Uterus (tissue), 4 donors: ENCODE results near the gene BTBD9. TPM values are rescaled to one million over a fixed set of nuclear protein-coding genes. Genes with fewer than 3 reads are reported as not detected.

ENCODE experiments used
- DNase-seq, 2 donors: peaks; one replicate each; pipeline ENCODE4 v3.0.0-alpha.2; 2019 to 2020
- H3K27ac ChIP-seq, 2 donors: fragments of 200-600 bp; sonication (generic); 1 replicate in 1 of 2; 2 replicates in 1 of 2; pipeline ENCODE4 v1.5.1; 2016 to 2018
- H3K27me3 ChIP-seq, 2 donors: fragments of 200-600 bp; sonication (generic); one replicate each; pipeline ENCODE4 v1.5.1; 2018 to 2019; ENCODE audit warnings: control low read depth in 1 of 2
- H3K36me3 ChIP-seq, 2 donors: fragments of 200-600 bp; sonication (generic); one replicate each; pipeline ENCODE4 v1.5.1; 2019; ENCODE audit warnings: control low read depth in 1 of 2
- H3K4me1 ChIP-seq, 2 donors: fragments of 200-600 bp; sonication (generic); one replicate each; pipeline ENCODE4 v1.5.1; 2018 to 2019; ENCODE audit warnings: control low read depth in 1 of 2
- H3K4me3 ChIP-seq, 2 donors: fragments of 200-600 bp; sonication (generic); 1 replicate in 1 of 2; 2 replicates in 1 of 2; pipeline ENCODE4 v1.5.1; 2018 to 2019; ENCODE audit warnings: mild to moderate bottlenecking in 1 of 2
- H3K9me3 ChIP-seq, 2 donors: fragments of 200-600 bp; sonication (generic); one replicate each; pipeline ENCODE4 v1.5.1; 2019; ENCODE audit warnings: control low read depth in 1 of 2
- POLR2A ChIP-seq, 2 donors: fragments of 450-650 bp; IDR thresholded peaks; one replicate each; pipeline ENCODE4 v1.6.1; 2016; ENCODE audit warnings: antibody characterized with exemption in 2 of 2, mild to moderate bottlenecking in 1 of 2, moderate library complexity in 1 of 2
- intact Hi-C: fragments of 100-400 bp; cut with DNase I; formaldehyde crosslinking; loops from one replicate; pipeline ENCODE4 v1.15.1; 2023; ENCODE audit warnings: low total_unique reads
- total RNA-seq, 4 donors: library from RNA; depleted of rRNA in 3 of 4; stranded (reverse); fragments of >200 nt in 3 of 4; gene quantifications; one replicate each; pipeline versions ENCODE4 v1.1.0 to v1.2.4, GENCODE V29; 2014 to 2023
- TF ChIP-seq, protein P1 (sequence below), 4 experiments: fragments of 200-600 bp in 2 of 4; fragments of 450-650 bp in 2 of 4; sonication (generic) in 2 of 4; IDR thresholded peaks; one replicate each; pipeline ENCODE4 v1.5.1; 2016 to 2019; ENCODE audit warnings: antibody characterized with exemption in 4 of 4, mild to moderate bottlenecking in 2 of 4, moderate library complexity in 1 of 4
- donor health status: DM: yes; HTN: yes; CAD: no.

Gene BTBD9
- total RNA-seq, 4 donors from 2014 or later = 10.3 to 50.3 (median 34.4) TPM

DNA sequence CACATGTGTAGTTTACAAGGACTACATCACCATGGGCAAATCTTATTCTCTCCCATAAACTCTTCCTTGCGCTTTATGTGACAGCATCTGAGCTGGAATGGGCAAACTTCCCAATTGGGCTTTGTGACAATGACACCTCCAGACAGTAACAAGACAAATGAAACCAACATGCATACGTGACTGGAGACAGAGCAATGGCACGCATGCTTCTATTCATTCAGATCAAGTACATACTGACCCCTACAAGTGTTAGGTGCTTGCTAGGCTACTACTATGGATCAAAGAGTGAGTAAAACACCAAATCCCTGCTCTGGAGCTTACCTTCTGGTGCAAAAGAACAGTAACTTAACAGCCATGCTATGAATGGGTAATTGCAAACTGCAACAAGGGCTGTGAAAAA, 394.9 kb downstream of the BTBD9 start:
- no peaks in the 10 kb centered on the region for H3K27me3 ChIP-seq
- TF ChIP-seq, protein P1, sequence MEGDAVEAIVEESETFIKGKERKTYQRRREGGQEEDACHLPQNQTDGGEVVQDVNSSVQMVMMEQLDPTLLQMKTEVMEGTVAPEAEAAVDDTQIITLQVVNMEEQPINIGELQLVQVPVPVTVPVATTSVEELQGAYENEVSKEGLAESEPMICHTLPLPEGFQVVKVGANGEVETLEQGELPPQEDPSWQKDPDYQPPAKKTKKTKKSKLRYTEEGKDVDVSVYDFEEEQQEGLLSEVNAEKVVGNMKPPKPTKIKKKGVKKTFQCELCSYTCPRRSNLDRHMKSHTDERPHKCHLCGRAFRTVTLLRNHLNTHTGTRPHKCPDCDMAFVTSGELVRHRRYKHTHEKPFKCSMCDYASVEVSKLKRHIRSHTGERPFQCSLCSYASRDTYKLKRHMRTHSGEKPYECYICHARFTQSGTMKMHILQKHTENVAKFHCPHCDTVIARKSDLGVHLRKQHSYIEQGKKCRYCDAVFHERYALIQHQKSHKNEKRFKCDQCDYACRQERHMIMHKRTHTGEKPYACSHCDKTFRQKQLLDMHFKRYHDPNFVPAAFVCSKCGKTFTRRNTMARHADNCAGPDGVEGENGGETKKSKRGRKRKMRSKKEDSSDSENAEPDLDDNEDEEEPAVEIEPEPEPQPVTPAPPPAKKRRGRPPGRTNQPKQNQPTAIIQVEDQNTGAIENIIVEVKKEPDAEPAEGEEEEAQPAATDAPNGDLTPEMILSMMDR (IDR thresholded peaks at IDR 0.05) = no peak
- TF ChIP-seq POLR2A (IDR thresholded peaks at IDR 0.05) = no peak
- H3K27ac ChIP-seq = no peak overlapping the region
- no peaks in the 10 kb centered on the region for H3K9me3 ChIP-seq
- DNase-seq = no peak
- intact Hi-C loops = no loop called here
- H3K36me3 ChIP-seq = no peaks in the 10 kb centered on the region
- H3K4me3 ChIP-seq = no peak overlapping the region
- H3K4me1 ChIP-seq = no peaks in the 10 kb centered on the region

DNA sequence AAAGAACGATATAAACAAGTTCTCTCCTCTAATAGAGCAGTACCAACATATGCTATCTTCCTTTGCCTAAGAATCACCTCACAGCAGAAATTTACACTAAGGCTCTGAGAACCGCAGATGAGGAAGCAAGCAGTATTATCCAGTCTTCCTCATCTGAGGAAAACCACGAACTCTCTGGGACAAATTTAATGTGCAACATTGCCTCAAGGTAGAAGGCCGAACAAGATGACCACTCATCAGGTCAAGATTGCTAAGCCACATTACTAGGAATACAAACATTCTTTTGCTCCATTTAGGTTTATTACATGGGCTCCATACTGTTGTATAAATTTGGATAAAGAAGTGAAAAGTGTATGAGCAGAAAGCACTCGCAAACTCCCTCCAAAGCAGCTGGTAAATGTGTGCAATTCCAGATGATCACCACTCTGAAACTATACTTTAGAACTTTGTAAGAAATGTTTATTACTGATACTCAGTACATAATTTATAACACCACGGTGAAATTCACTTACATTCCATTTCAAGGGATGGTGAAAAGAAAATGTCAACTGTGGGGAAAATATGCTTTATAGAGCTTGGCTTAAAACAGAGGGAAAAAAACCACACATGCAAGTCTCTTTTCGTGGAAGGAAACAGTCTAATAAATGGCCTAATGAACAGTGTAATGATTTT, 398.4 kb downstream of the BTBD9 start:
- no peaks in the 10 kb centered on the region for H3K36me3 ChIP-seq
- no peaks in the 10 kb centered on the region for H3K4me1 ChIP-seq
- H3K9me3 ChIP-seq = no peaks in the 10 kb centered on the region
- intact Hi-C loops = no loop called here
- no peak overlapping the region for H3K27ac ChIP-seq
- no peak for DNase-seq
- TF ChIP-seq, protein P1 (IDR thresholded peaks at IDR 0.05) = no peak
- no peak for TF ChIP-seq POLR2A (IDR thresholded peaks at IDR 0.05)
- no peak overlapping the region for H3K4me3 ChIP-seq
- no peaks in the 10 kb centered on the region for H3K27me3 ChIP-seq

DNA sequence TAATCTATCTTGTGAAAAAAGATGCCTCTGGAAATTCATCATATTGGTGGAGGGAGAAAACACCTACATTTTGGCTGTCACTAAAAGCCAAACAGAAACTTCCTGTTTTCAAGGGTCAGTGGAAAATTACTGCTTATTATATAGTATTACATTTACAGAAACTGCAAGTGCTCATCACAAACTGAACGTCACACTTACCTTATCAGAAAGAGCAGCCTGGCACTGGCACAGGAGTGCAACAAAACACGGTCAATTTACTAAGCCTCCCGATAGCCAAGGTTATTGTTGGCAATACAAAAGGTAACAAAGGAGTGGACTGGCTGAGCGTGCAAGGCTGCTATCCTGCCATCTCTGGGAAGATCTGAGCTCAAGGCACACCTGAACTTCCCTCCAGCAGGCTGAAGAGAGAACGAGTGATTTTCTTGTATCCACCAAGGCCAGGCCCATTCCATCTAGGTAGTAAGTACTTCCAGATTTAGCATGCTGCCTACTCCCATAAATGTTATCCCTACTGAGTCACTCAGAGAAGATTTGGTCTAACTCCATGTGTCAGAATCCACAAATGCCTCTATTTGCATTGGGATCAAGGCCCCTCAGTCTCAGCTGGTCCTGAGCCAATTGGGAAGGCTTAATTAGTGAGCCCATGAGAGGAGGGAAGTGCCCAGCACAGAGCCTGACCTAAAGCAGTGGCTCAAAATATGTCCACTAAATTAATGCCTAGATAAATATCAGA, 399.8 kb downstream of the BTBD9 start:
- H3K4me3 ChIP-seq = no peak overlapping the region
- H3K4me1 ChIP-seq = no peaks in the 10 kb centered on the region
- no peaks in the 10 kb centered on the region for H3K9me3 ChIP-seq
- no peak overlapping the region for H3K27ac ChIP-seq
- DNase-seq = no peak
- intact Hi-C loops = no loop called here
- no peak for TF ChIP-seq POLR2A (IDR thresholded peaks at IDR 0.05)
- TF ChIP-seq, protein P1 (IDR thresholded peaks at IDR 0.05) = no peak
- H3K36me3 ChIP-seq = no peaks in the 10 kb centered on the region
- no peaks in the 10 kb centered on the region for H3K27me3 ChIP-seq

DNA sequence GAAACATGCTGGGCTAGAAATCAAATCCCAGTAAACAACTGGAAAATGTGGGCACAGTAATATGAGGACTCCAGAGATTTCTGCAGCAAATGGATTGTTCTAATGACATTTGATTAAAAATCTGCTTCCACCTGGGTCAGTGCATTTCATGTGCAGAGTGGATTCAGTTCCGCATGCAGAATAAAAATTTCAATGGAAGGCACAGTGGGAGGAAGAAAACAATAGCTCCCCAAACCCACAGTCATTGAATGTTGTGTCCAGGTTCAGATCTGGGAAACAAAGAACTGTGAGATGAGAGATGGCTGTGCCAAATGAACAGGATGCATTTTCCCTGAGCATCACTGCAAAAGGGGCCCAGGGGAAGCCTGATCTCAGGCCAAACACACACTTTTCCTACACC, 403.1 kb downstream of the BTBD9 start:
- intact Hi-C loops = no loop called here
- Histone ChIP-seq H3K9me3 (no peaks in the 10 kb centered on the region), H3K36me3 (no peaks in the 10 kb centered on the region), H3K27me3 (no peaks in the 10 kb centered on the region), H3K4me1 (no peaks in the 10 kb centered on the region), H3K27ac (no peak overlapping the region), H3K4me3 (no peak overlapping the region)
- TF ChIP-seq, protein P1 (IDR thresholded peaks at IDR 0.05) = no peak
- TF ChIP-seq POLR2A (IDR thresholded peaks at IDR 0.05) = no peak
- DNase-seq = no peak

DNA sequence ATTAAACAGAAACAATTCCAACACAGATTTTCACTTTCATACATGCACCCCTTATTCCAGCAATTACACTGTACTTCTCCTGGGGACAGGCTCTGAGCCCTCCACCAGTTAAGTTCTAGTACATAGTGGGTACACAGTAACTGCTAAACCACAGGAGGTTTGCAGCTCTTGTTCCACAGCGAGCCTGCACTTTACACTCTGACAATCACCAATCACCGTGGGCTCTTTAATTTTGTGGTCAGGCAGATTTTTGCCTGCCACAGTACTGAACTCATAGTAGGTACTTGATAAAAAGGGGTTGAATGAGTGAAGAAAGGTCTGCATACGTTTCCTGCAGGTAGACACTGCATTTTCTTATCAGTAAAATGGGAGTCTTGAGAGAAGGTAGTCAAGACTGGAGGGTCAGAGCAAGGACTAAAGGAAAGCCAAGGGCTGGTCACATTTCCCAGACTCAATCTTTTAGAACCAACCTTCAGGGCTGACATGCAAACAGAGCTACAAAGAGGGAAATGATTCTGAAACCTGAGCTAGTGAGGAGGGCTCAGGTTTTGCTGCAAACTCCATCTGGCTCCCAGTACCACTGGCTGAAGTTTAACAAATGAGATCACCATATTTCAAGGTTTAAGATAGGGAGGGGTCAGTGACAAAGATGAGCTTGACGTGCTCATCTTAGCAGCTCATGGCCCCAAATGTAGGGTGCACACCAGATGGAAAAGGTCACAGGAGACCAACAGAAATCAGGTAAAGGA, 404.6 kb downstream of the BTBD9 start:
- Histone ChIP-seq H3K36me3 (no peaks in the 10 kb centered on the region), H3K27me3 (no peaks in the 10 kb centered on the region), H3K4me1 (no peaks in the 10 kb centered on the region), H3K4me3 (no peak overlapping the region), H3K9me3 (no peaks in the 10 kb centered on the region), H3K27ac (no peak overlapping the region)
- no peak for DNase-seq
- intact Hi-C loops = no loop called here
- no peak for TF ChIP-seq POLR2A (IDR thresholded peaks at IDR 0.05)
- TF ChIP-seq, protein P1 (IDR thresholded peaks at IDR 0.05) = no peak
